Mesangial cell (primary cell): Measurements from ENCODE around the gene IL12A. TPM values are rescaled to one million over a fixed set of nuclear protein-coding genes. Genes with fewer than 3 reads are reported as not detected.

Experiments used
- total RNA-seq: library from RNA; depleted of rRNA; stranded (reverse); fragments of >200 nt; gene quantifications from 2 replicates; pipeline ENCODE4 v1.2.3, GENCODE V29; 2015

The IL12A gene
- total RNA-seq: 0.76 and 3.6 TPM in 2 replicates

DNA sequence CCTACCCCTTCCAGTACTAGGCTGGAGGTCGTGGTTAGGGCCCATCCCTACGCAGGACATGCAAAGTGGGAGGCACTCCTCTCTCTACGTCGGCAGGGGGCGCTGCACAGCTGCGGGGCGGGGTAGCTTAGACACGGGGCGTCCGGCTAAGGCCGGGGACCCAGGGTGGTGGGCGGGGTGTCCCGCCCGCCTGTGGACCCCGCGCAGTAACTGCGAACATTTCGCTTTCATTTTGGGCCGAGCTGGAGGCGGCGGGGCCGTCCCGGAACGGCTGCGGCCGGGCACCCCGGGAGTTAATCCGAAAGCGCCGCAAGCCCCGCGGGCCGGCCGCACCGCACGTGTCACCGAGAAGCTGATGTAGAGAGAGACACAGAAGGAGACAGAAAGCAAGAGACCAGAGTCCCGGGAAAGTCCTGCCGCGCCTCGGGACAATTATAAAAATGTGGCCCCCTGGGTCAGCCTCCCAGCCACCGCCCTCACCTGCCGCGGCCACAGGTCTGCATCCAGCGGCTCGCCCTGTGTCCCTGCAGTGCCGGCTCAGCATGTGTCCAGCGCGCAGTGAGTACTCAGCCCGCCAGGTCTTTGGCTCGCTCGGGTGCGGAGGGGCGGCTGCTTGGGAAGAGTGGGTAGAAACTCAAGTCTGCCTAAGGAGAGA is at the start of gene IL12A:
Gene IL12A, plus strand, starts transcription at position 219 of the 655 bp plus-strand sequence.

Other genes with a start within 250 kb of the IL12A start
- 6.2 and 18.1 TPM in 2 replicates for gene SCHIP1, start 149.0 kb upstream of the IL12A start, total RNA-seq
- 0.33 TPM in 1 of 2 replicates, not detected in the other for gene C3orf80, start 236.6 kb downstream of the IL12A start, total RNA-seq